ENCODE results near the gene CCL3.
"Not testable (repeated sequence)": the region's sequence is repeated elsewhere in the genome, so short reads cannot be mapped to it uniquely, and the experiment has no call there.

Gene CCL3

DNA sequence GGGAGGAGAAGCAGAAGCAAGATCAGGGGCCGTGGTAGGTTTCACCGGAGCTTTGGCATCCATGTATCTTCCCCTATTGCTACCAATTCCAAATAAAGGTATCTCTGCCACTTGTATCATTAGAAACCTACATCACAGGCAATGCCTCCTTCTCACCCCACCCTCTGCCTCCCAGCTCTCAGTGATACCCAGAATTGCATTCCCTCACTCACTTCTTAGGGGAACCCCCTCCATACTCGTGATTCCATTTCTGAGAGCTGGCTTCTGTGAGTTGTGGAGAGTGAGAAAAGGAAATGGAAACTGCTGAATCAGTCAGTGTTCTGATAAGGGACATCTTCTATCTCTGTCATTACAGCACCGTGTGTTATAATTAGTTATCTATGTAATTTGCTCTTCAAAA is 2.3 kb upstream of the CCL3 start:
- TF ChIP-seq, protein P1, sequence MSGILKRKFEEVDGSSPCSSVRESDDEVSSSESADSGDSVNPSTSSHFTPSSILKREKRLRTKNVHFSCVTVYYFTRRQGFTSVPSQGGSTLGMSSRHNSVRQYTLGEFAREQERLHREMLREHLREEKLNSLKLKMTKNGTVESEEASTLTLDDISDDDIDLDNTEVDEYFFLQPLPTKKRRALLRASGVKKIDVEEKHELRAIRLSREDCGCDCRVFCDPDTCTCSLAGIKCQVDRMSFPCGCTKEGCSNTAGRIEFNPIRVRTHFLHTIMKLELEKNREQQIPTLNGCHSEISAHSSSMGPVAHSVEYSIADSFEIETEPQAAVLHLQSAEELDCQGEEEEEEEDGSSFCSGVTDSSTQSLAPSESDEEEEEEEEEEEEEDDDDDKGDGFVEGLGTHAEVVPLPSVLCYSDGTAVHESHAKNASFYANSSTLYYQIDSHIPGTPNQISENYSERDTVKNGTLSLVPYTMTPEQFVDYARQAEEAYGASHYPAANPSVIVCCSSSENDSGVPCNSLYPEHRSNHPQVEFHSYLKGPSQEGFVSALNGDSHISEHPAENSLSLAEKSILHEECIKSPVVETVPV (CRISPR knock-in tag; IDR thresholded peaks at IDR 0.05): no peak
- TF ChIP-seq ZNF70 (CRISPR knock-in tag; IDR thresholded peaks at IDR 0.05) (no peak), BACH2 (CRISPR knock-in tag; IDR thresholded peaks at IDR 0.05; ENCODE audit: borderline replicate concordance) (no peak), TOX (CRISPR knock-in tag; IDR thresholded peaks at IDR 0.05; ENCODE audit: borderline replicate concordance) (no peak), CSDC2 (CRISPR knock-in tag; IDR thresholded peaks at IDR 0.05) (no peak), ARNTL (CRISPR knock-in tag; IDR thresholded peaks at IDR 0.05; ENCODE audit: borderline replicate concordance, low read depth) (no peak)
- no peak for ATAC-seq

DNA sequence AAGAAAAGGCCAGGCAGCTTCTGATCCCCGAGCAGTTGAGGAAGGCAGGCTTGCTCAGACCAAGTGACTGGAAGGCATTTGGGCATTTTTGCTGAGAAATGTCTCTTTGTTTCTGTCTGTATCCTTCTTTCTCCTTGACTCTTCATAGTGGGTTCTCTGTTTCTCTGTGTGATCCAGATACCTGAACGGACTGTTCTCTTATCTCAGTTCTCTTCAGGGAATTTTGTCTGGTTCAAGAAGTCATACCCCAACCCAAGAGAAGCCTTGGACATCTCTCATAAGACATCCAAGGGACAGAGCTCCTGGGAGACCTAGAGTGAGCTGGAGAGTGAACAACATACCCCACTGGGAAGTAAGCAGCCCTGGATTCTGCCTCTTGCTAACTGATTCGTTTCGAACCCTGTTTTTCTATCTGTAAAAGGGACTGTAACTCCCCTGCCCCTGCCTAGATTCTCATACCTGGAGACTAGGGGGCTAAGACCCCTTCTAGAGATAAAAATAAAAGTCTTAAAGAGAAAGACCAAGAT is 541 bp downstream of the CCL3 start:
- ATAC-seq: no peak
- TF ChIP-seq ISL1 (CRISPR knock-in tag; IDR thresholded peaks at IDR 0.05) (no peak), CSDC2 (CRISPR knock-in tag; IDR thresholded peaks at IDR 0.05) (no peak), ZFP30 (CRISPR knock-in tag; IDR thresholded peaks at IDR 0.05) (no peak), ZNF8 (CRISPR knock-in tag; IDR thresholded peaks at IDR 0.05) (no peak), RARB (CRISPR knock-in tag; IDR thresholded peaks at IDR 0.05) (no peak), OSR1 (CRISPR knock-in tag; IDR thresholded peaks at IDR 0.05) (no peak), SNAI2 (CRISPR knock-in tag; IDR thresholded peaks at IDR 0.05) (no peak), TSHZ2 (CRISPR knock-in tag; IDR thresholded peaks at IDR 0.05) (no peak), ZC3H10 (CRISPR knock-in tag; IDR thresholded peaks at IDR 0.05) (no peak)
- TF ChIP-seq, protein P2, sequence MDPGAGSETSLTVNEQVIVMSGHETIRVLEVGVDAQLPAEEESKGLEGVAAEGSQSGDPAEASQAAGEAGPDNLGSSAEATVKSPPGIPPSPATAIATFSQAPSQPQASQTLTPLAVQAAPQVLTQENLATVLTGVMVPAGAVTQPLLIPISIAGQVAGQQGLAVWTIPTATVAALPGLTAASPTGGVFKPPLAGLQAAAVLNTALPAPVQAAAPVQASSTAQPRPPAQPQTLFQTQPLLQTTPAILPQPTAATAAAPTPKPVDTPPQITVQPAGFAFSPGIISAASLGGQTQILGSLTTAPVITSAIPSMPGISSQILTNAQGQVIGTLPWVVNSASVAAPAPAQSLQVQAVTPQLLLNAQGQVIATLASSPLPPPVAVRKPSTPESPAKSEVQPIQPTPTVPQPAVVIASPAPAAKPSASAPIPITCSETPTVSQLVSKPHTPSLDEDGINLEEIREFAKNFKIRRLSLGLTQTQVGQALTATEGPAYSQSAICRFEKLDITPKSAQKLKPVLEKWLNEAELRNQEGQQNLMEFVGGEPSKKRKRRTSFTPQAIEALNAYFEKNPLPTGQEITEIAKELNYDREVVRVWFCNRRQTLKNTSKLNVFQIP (CRISPR knock-in tag; IDR thresholded peaks at IDR 0.05; ENCODE audit: borderline replicate concordance, low read depth): no peak

- no peak for ATAC-seq
- TF ChIP-seq, protein P2 (CRISPR knock-in tag; IDR thresholded peaks at IDR 0.05; ENCODE audit: borderline replicate concordance, low read depth): no peak
- TF ChIP-seq, protein P1 (CRISPR knock-in tag; IDR thresholded peaks at IDR 0.05): no peak
- TF ChIP-seq RARB (CRISPR knock-in tag; IDR thresholded peaks at IDR 0.05): no peak
- no peak for TF ChIP-seq ZNF70 (CRISPR knock-in tag; IDR thresholded peaks at IDR 0.05)
- TF ChIP-seq ESRRG (CRISPR knock-in tag; IDR thresholded peaks at IDR 0.05): no peak
- TF ChIP-seq ZC3H10 (CRISPR knock-in tag; IDR thresholded peaks at IDR 0.05): no peak
- TF ChIP-seq GLIS3 (CRISPR knock-in tag; IDR thresholded peaks at IDR 0.05): no peak
- no peak for TF ChIP-seq OSR1 (CRISPR knock-in tag; IDR thresholded peaks at IDR 0.05)
- no peak for TF ChIP-seq TCF4 (CRISPR knock-in tag; IDR thresholded peaks at IDR 0.05; ENCODE audit: borderline replicate concordance)
These were observed 1.1 kb downstream of the CCL3 start for GRCh38 chr17:36088670-36089338.

DNA sequence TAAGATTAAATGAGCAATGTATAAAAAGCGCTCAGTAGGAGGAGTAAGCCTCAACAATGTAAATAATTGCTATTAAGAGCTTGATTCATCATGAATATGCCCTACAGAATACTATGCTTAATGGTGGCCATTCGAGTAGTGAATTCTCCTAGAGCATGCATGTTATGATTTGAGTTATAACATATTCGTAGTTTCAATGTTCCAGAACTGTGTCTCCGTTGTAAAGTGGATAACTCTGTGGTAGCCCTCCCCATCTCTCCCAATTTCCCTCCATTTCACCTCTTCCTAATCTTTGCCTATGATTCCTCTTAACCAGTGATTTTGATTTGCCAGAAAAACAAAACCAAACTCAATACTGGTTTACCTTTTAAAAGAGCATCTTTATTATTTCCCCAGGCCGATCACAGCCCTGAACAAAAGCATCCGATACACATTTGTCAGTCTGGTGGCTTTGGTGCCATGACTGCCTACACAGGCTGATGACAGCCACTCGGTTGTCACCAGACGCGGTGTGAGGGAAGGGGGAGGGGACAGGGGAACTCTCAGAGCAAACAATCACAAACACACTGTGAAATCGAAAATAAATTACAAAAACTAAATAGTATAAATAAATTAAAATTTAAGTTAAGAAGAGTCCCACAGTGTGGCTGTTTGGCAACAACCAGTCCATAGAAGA is 1.9 kb downstream of the CCL3 start:
- ATAC-seq: not testable (repeated sequence)

- ATAC-seq: not testable (repeated sequence)
These were observed 2.5 kb downstream of the CCL3 start for GRCh38 chr17:36087471-36087870.
